ENCODE results near the gene PRR11.
"Not testable (repeated sequence)": the region's sequence is repeated elsewhere in the genome, so short reads cannot be mapped to it uniquely, and the experiment has no call there.

PRR11 gene

DNA sequence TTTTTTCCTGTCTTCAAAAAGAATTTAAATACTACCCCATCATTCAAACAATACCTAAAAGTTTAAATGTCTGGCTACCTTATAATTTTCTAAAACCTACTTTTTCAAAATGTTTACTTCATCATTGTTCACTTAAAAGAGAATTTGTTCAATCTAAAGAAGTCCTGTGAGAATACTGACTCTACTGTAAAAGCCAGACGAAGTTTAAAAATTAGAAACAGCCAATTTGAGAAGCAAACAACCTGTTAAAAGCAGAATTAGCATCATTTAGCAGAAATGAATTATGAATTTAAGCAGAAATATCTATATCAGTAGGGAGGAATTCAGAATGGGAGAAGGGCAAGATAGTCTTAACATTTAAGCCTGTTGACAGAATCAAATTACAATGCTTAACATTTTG lies 2.6 kb upstream of the PRR11 start:
- DNase-seq (no peak), ATAC-seq (no peak)

DNA sequence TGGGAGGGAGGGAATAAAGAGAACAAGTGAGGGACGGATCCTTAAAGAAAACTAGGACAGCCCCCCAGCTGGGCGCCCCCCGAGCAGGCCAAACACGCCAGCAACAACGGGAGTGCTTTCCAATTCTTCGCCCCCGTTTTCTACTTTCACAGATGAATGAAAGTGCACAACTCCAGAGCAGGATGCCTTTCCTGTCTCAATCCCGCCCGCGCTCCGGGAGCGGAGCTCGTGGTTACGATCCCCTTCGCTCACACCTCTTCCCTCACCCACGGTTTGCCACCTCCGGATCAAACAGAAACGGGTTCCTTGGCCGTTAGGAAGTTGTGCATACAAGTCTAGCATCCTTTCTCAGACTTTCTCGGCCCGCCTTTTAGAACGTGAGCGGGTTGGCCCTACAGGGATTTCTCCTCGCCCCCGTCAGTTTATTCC lies 1.2 kb upstream of the PRR11 start:
- no peak for ATAC-seq
- DNase-seq: peak; percentile 53

DNA sequence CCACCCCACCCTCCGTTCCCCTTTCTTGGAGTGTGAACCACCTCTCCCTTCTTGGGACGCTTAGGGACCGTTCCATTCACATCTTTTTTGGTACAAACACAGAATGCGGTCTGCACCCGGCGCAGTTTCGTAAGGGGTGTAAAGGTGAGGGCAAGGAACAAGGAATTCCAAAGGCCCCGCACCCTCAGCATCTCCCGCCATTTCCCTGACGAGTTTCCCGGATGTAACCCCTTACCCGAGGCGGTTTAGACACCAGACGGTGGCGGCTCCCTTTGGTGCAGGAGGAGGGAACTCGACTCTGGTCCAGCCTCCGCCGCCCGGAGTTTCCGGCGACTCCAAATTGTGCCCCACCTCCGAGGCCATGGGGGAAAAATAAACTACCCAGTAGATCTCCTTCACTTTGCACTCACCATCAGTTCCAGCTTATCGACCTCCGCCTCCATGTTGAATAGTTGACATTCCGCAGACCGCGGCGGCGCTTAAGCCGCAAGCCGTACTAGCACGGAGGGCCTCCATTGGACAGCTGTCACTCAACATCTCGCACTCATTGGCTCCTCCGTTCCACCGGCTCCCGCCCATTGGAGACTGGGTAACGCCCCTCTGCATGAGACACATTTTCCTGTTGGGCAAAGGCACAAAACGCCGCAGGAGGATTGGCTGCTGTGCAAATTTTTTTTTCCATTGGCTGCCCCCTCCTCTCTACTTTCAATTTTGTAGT lies 666 bp upstream of the PRR11 start, which contains the start of gene SKA2:
Gene SKA2, minus strand, starts transcription at position 466 of the 718 bp plus-strand sequence. Its CDS starts 23 bp downstream, at position 443.
- peak; percentile 87 for ATAC-seq
- DNase-seq: peak; percentile 95

DNA sequence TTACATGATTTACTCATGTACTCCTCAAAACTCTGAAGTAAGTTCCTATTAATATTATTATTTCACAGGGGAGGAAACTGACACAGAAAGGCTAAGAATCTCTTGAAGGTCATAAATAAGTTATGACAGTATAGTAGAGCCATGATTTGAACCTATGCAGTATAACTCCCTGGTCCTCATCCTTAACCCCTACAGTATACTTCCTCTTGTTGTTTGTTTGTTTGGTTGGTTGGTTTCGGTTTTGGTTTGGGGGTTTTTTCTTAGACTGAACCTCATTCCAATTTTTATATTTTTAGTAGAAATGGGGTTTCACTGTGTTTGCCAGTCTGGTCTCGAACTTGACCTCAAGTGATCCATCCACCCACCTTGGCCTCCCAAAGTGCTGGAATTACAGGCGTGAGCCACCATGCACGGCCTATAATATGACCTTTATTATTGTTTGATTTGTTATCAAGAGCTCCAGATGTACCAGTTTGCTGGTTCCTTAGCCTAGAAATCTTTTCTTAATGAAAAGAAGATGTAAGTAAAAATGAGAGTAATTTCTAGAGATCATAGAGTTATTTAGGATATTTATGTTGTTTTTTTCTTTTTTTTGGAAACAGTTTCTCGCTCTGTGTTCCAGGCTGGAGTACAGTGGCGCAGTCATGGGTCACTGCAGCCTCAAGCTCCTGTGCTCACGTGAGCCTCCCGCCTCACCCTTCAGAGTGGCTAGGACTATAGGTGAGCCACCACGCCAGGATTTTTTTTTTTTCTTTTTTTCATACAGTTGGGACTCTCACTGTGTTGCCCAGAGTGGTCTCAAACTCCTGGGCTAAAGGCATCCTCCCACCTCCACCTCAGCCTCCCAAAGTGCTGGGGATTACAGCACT lies 4.8 kb downstream of the PRR11 start:
- ATAC-seq: no peak

DNA sequence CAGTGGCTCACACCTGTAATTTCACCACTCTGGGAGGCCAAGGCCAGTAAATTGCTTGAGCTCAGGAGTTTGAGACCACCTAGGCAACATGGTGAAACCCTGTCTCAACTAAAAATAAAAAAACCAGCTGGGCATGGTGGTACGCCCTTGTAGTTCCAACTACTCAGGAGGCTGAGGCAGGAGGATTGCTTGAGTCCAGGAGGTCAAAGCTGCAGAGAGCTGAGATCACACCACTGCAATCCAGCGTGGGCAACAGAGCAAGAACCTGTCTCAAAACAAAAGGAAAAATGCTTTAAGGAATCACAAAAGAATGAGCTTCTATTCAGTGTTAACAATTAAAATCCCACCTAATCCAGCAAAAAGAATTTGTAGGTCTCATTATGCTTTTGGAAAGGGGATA lies 5.9 kb downstream of the PRR11 start:
- ATAC-seq (no peak), DNase-seq (no peak)

More for the DNA sequence above, 4.8 kb downstream of the PRR11 start:
- no peak for DNase-seq

DNA sequence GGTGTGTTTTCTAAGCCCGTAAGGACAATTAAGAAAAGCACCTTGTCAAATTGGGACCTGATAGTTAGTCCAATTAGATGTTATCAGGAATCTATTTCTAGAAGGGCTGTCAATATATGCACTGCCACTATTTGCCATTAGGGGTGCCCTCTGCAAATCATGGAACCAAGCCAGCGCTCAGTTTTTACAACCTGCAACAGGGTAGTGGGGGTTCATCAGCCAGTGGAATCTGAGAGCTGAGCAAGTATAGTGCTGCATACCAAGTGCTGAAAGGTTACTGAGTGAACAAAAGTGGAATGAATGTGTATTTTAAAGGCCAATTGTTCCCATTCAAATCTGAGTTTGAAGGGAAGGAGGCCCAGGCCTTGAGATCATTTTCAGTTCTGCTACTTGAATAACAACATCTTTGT lies 10.4 kb downstream of the PRR11 start:
- DNase-seq (peak; percentile 34), ATAC-seq (peak; percentile 78)

DNA sequence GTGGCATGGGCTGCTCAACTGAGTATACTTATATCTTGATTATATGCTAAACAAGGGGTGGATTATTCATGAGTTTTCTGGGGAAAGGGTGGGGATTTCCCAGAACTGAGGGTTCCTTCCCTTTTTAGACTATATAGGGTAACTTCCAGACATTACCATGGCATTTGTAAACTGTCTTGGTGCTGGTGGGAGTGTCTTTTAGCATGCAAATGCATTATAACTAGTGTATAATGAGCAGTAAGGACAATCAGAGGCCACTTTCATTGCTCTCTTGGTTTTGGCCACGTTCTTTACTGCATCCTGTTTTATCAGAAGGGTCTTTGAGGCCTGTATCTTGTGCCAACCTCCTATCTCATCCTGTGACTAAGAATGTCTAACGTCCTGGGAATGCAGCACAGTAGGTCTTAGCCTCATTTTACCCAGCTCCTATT lies 12.0 kb downstream of the PRR11 start:
- DNase-seq: no peak

DNA sequence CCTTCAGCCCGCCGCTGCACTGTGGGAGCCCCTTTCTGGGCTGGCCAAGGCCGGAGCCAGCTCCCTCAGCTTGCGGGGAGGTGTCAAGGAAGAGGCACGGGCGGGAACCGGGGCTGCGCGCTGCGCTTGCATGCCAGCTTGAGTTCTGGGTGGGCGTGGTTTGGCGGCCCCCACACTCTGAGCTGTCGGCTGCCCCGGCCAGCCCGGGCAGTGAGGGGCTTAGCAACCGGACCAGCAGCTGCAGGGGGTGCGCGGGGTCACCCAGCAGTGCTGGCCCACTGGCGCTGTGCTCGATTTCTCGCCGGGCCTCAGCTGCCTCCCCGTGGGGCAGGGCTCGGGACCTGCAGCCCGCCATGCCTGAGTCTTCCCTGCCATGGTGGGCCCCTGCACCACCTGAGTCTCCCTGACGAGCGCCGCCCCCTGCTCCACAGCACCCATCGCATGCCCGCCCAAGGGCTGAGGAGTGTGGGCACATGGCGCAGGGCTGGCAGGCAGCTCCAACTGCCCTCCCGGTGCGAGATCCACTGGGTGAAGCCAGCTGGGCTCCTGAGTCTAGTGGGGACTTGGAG lies 17.0 kb downstream of the PRR11 start:
- DNase-seq (no peak), ATAC-seq (no peak)

More for the DNA sequence above, 12.0 kb downstream of the PRR11 start:
- no peak for ATAC-seq

DNA sequence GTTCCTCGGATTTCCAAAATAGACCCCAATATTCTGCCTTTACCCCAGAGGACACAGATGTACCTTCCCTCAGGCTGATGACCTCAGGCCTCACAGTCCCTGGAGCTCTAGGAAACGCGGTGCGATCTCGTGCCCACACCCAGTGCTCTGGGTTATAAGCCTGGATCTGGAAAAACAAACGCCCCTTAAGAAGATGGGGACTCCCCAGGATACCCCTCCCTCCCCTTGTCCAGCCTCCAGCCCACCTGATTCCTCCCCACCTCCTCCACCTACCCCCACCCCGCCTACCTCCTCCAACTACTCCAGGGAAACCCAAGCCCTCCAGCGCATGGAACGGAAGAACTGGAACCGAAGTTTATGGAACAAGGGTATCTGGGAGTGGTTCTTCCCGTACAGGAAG lies 19.1 kb downstream of the PRR11 start:
- ATAC-seq (no peak), DNase-seq (no peak)

DNA sequence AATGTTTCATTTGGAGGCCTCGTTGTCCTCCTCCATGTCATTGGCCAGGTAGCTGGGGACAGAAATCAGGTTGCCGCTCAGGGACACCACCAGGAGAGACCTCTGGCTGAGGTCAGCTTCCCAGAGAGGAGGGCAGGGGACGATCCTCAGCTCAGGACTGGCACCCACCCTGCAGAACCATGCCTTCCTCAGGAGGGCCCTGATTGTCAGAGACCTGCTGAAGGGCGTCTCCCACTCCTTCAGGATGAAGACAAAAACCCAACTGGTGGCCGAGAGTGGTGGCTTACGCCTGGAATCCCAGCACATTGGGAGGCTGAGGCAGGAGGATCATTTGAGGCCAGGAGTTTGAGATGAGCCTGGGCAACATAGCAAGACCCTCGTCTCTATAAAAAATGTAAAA lies 19.5 kb downstream of the PRR11 start:
- DNase-seq: no peak
- ATAC-seq: no peak

DNA sequence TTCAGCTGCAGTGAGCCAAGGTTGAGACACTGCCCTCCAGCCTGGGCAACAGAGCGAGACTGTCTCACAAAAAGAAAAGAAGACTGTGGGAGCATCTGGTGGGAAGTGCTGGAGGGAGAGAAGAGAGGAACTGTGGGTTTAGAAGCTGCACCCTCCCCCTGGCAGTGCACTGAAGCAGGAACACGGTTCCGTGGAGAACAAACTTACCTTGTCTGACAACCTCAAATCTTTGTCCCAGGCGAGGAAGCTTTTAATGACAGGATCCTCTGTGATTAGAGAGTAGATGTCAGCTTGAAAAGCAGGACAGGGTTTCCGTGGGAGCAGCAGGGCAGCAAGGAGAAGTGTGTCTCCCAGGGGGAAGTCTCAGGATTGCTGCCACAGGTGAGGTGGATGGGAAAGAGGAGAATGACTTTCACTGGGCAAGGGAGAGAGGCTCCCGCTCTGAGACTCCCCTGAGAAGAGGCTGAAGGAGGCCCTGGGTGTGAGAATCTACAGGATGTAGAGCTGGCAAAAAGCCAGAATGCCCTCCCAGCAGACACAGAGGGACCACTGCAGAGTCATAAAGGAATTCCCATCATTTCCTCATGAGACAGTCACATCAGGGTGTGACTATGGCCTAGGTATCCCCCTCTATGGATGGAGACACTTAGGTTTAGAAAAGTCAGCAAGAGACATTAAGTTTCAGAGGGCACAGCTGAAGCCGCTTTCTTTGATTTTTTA lies 22.9 kb downstream of the PRR11 start:
- DNase-seq (no peak), ATAC-seq (no peak)

DNA sequence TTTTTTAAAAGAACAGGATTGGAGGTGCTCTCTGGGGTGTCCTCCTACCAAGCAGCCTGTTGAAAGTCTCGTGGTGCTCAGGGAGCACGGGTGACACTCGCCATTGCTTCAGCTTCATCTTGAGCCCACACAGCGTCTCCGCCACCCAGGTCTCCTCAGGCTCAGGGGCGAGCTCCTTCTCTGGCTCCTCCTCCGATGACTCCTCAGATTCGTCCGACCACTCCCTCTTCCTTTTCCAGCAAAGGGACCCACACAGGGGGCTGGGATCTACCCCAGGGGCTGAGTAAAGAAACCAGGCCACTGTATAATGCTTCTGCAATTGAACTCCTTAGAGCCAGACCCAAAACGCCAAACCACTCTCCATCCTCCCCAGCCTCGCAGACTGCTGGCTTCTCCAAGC lies 24.1 kb downstream of the PRR11 start:
- ATAC-seq, DNase-seq: not testable (repeated sequence)

DNA sequence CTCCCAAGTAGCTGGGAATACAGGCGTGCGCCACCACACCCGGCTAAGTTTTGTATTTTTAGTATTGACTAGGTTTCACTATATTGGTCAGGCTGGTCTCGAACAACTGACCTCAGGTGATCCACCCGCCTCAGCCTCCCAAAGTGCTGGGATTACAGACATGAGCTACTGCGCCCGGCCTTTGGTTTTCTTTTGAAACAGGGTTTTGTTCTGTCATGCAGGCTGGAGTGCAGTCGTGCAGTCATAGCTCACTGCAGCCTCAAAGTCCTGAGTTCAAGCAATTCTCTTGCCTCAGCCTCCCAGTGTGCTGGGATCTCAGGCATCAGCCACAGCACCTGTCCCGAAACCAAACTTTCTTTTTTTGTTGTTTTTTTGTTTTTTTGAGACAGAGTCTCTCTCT lies 25.1 kb downstream of the PRR11 start:
- no peak for DNase-seq
- no peak for ATAC-seq

DNA sequence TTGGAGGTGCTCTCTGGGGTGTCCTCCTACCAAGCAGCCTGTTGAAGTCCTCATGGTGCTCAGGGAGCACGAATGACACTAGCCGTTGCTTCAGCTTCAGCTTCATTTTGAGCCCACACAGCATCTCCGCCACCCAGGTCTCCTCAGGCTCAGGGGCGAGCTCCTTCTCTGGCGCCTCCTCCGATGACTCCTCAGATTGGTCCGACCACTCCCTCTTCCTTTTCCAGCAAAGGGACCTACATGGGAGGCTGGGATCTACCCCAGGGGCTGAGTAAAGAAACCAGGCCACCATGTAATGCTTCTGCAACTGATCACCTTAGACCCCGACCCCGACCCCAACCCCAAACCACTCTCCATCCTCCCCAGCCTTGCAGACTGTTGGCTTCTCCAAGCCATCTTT lies 25.9 kb downstream of the PRR11 start:
- ATAC-seq: no peak
- DNase-seq: no peak

DNA sequence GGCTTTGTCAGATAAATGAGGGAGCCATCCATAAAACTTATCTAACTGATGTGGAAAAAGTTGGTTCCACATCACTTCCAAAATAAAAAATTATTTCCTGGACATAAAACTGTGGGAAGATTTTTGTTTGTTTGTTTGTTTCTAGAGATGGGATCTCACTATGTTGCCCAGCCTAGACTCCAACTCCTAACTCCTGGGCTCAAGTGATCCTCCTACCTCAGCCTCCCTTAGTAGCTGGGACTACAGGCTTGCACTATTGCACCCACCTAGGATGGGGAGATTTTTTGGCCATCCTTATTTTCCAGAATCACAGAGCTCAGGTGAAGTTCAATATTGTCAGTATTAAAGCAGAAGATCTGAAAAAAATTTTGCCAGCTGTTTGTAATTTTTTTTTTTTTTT lies 30.5 kb downstream of the PRR11 start:
- ATAC-seq (no peak), DNase-seq (no peak)

DNA sequence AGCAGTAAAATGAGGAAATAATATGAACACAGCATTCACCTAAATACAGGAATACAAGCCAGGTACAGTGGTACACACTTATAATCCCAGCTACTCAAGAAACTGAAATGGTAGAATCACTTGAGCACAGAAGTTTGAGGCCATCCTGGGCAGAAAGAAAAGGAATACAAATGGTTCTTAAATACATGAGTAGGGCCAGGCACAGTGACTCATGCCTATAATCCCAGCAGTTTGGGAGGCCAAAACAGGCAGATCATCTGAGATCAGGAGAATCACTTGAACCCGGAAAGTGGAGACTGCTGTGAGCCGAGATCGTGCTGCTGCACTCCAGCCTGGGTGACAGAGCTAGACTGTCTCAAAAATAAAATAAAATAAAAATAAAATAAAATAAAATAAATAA lies 31.3 kb downstream of the PRR11 start:
- no peak for DNase-seq
- no peak for ATAC-seq

DNA sequence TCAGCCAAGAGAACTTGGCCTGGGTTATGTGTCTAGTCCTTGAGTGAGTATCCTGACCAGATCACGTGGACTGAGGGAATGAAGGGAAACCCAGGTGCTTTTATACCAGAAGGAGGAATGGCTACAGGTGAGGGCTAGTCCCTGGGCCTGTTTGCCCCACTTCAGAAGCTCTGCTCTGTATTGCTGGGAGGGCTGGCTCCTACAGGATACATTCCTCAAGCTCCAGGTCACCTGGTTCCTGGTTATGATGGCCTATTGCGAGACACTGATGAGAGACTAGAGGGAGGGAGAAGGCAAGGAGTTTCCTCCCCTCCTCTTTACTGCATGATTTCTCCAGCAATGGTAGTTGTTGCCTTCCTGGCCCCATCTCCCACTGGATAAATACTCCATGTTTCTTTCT lies 35.3 kb downstream of the PRR11 start:
- no peak for DNase-seq

DNA sequence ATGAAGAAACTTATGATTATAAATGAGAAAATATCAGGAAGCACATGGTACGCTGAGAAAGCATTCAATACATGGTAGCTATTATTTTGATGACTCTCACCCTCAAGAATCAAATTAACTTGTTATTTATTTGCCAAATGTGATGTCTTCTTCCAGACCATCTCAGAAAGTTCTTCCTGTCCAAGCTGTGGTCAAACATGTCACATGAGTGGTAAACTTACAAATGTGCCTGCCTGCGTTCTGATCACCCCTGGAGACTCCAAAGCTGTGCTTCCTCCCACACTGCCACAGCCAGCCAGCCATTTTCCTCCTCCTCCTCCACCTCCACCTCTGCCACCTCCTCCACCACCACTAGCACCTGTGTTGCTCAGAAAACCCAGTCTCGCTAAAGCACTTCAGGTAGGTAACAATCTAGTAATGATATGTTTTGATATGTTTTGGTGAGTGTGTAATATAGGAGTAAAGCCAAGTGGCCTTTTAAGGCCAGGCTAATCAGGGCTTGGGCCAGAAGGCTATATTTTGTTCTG lies 37.9 kb downstream of the PRR11 start:
- ATAC-seq (no peak), DNase-seq (no peak)

More for the DNA sequence above, 35.3 kb downstream of the PRR11 start:
- ATAC-seq: no peak

DNA sequence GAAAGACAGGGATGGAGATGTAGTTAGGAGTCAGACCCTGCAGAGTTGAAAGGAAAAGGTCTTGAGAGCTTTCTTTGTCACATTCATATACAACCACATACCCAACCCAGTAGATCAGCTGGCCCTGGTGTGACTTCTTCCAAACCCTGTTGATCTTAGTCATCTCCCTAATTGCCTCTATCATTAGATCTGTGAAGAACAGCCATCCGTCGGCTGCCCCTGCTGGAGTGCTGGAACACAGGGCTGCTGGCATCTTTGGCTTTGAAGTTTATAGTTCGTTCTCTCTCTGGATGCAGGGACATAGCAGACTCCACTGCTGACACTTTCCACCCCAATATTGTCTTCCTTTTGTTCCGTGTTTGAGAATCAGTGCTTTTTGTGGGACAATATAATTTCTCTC lies 43.9 kb downstream of the PRR11 start:
- ATAC-seq (no peak), DNase-seq (no peak)

DNA sequence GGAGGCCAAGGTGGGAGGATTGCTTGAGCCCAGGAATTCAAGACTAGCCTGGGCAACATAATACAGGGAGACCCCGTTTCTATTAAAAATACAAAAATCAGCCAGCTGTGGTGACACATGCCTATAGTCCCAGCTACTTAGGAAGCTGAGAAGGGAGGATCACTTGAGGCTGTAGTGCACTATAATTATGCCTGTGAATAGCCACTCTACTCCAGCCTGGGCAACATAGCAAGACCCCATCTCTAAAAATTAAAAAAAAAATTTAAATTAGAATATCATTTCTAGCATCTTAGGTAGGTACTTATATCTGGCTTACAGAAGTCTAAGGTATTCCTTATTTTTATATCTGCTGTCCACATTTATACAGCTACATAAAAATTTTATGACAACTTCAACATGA lies 46.8 kb downstream of the PRR11 start:
- ATAC-seq (no peak), DNase-seq (no peak)

DNA sequence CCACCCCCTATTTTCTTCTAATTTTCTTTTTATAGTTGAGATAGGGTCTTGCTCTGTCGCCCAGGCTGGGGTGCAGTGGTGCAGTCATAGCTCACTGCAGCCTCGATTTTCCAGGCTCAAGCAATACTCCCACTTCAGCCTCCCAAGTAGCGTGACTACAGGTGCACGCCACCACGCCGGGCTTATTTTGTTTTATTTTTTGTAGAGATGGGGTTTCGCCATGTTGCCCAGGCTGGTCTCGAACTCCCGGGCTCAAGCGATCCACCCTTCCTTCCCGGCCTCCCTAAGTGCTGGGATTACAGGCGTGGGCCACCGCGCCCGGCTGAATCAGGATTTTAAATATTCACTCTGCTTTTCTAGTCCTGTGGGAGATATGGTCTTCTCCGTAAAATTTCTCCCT lies 63.8 kb downstream of the PRR11 start:
- no peak for DNase-seq
- no peak for ATAC-seq

DNA sequence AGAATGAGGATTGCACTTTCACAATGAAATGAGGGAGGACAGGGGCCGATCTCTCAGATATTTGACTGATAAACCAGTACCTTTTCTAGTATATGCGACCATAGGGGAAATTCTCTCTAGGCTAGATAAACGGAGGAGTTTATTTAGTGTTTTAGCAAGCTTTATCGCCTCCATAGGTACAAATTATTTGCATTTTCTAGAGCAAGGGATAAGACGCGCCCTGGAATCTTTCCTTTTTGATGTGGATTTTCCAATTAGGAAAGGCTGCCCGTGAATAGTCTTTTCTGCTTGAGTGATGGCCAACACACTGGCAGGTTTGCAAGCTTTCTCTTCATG lies 64.4 kb downstream of the PRR11 start:
- DNase-seq (no peak), ATAC-seq (no peak)
